Right atrium auricular region (tissue), 2 donors: ENCODE results near the gene MEGF6. TPM values are rescaled to one million over a fixed set of nuclear protein-coding genes. Genes with fewer than 3 reads are reported as not detected.

Source experiments
- DNase-seq: peaks from one replicate; pipeline ENCODE4 v3.0.0-alpha.2; 2019; ENCODE audit warnings: low spot score
- H3K27ac ChIP-seq, 2 donors: fragments of 200-600 bp; sonication (generic); 1 replicate in 1 of 2; 2 replicates in 1 of 2; pipeline ENCODE4 v1.5.1; 2016 to 2019
- H3K27me3 ChIP-seq, 2 donors: fragments of 200-600 bp; sonication (generic); one replicate each; pipeline versions ENCODE4 v1.5.1 to v1.6.0; 2017 to 2019
- H3K36me3 ChIP-seq: fragments of 200-600 bp; sonication (generic); one replicate; pipeline ENCODE4 v1.5.1; 2016
- H3K4me1 ChIP-seq, 2 donors: fragments of 200-600 bp; sonication (generic); one replicate each; pipeline versions ENCODE4 v1.5.1 to v1.6.0; 2017 to 2019
- H3K4me3 ChIP-seq, 2 donors: fragments of 200-600 bp; sonication (generic); 1 replicate in 1 of 2; 2 replicates in 1 of 2; pipeline ENCODE4 v1.5.1; 2017 to 2019; ENCODE audit warnings: mild to moderate bottlenecking in 1 of 2, moderate library complexity in 1 of 2
- H3K9me3 ChIP-seq, 2 donors: fragments of 200-600 bp; sonication (generic); one replicate each; pipeline ENCODE4 v1.5.1; 2019
- CTCF ChIP-seq, 2 donors: fragments of 200-600 bp; sonication (generic); IDR thresholded peaks; one replicate each; pipeline ENCODE4 v1.5.1; 2019; ENCODE audit warnings: antibody characterized with exemption in 2 of 2
- total RNA-seq, 2 donors: library from RNA; depleted of rRNA; stranded (reverse); fragments of >200 nt; gene quantifications; one replicate each; pipeline ENCODE4 v1.1.0, GENCODE V29; 2016

The MEGF6 gene
- total RNA-seq, 2 donors from 2014 or later = 14.9 to 32.6 TPM

DNA sequence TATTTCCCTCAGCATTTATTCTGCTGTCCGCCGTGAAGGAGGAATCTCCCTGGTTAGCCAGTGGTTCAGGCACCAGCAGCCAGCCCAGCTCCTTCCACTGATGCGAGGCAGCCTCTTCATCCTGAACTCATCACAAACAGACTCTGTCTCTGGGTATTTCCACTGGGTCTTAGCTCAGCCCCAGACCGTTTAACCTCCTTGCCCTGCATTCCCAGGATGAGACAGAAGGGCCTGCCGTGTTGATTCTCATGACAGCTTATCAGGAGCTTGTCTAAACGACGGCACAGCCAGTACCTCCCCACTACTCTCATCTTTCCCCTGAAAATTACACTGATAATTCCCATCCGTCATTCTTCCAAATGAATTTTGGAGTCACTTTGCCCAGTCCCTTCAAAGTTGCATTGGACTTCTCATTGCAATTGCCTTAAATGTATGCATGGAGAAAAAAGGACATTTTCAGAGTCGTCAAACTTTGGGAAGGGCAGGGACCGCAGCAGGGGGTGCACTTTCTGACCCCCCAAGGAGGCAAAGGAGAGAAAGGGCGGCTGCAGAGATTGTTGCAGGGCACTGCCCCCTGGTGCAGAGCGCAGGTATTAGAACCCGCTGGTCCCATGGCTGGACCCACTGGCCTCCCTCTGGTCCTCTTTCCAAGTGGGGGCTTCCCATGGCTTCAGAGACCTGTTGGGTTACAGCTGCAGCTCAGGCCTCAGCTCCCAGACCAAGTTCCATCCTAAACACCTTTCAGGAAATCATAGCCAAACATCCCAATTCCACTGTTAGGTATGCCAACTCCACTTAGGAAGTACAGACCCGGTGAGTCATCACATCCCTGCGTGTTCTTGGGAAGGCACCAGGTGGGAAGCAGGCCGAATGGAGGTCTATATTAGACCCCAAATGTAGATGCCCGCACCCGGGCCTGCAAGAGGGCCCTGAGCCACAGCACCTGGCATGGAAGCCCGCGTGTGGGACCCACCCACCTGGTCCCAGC, 3.7 kb upstream of the MEGF6 start:
- peak; percentile 20 to 71 for TF ChIP-seq CTCF (IDR thresholded peaks at IDR 0.05)
- peaks cover 0 to 32% of the 10 kb centered on the region in 2 donors for H3K4me1 ChIP-seq
- H3K27ac ChIP-seq = no peak overlapping the region
- peaks cover 0 to 3% of the 10 kb centered on the region in 2 donors for H3K27me3 ChIP-seq
- no peak for DNase-seq
- H3K4me3 ChIP-seq = no peak overlapping the region
- no peaks in the 10 kb centered on the region for H3K9me3 ChIP-seq
- no peaks in the 10 kb centered on the region for H3K36me3 ChIP-seq

- DNase-seq = no peak
- Histone ChIP-seq H3K27ac (no peak overlapping the region), H3K27me3 (peaks cover 0 to 6% of the 10 kb centered on the region in 2 donors), H3K4me1 (peaks cover 0 to 21% of the 10 kb centered on the region in 2 donors), H3K9me3 (no peaks in the 10 kb centered on the region), H3K4me3 (peak overlapping the region in 1 of 2 donors; percentile 56), H3K36me3 (no peaks in the 10 kb centered on the region)
- TF ChIP-seq CTCF (IDR thresholded peaks at IDR 0.05) = no peak
Measured at GRCh38 chr1:3612123-3612522, 815 bp upstream of the MEGF6 start.

GRCh38 chr1:3610527-3611169, 660 bp downstream of the MEGF6 start:
- DNase-seq = no peak
- Histone ChIP-seq H3K4me1 (peaks cover 0 to 21% of the 10 kb centered on the region in 2 donors), H3K36me3 (no peaks in the 10 kb centered on the region), H3K27me3 (peaks cover 0 to 6% of the 10 kb centered on the region in 2 donors), H3K9me3 (no peaks in the 10 kb centered on the region), H3K27ac (no peak overlapping the region), H3K4me3 (peak overlapping the region; percentile 26 to 56)
- no peak for TF ChIP-seq CTCF (IDR thresholded peaks at IDR 0.05)

DNA sequence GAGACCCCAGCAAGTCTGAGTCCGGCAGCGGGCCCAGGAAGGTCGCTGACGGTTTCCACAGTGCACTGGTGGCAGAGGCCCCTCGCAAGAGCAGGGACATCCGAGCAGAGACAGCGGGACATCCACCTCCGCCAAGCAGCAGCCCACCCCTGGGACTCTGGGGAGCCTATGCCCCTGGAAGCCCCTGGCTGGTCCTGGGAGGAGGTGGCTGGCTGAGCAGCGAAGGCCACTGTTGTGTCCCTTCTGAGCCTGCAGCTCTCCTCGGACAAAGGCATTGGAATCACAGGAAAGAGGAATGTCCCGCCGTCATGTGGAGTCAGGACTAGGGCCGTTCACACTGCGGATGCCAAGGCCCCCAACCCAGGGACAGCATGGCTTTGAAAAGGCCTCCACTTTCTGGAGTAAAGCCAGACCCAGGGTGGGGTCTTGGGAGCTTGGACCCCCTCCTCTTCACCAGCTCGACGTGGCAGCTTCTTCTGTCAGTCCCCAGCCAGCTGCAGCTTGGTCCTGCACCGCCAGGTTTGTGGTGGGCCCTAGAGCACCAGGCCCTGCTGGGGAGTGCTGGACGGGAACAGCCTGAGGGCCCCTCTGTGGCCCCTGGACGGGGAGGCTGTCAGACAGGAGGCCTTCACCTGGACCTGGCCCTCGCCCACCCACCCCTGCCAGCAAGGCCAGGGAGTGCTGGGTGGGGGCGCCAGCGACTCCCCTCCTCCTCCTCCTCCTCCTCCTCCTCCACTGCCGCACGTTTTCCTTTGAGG, 1.4 kb downstream of the MEGF6 start:
- Histone ChIP-seq H3K27ac (no peak overlapping the region), H3K27me3 (peaks cover 0 to 6% of the 10 kb centered on the region in 2 donors), H3K9me3 (no peaks in the 10 kb centered on the region), H3K4me1 (peaks cover 0 to 21% of the 10 kb centered on the region in 2 donors), H3K4me3 (no peak overlapping the region), H3K36me3 (no peaks in the 10 kb centered on the region)
- no peak for TF ChIP-seq CTCF (IDR thresholded peaks at IDR 0.05)
- no peak for DNase-seq

DNA sequence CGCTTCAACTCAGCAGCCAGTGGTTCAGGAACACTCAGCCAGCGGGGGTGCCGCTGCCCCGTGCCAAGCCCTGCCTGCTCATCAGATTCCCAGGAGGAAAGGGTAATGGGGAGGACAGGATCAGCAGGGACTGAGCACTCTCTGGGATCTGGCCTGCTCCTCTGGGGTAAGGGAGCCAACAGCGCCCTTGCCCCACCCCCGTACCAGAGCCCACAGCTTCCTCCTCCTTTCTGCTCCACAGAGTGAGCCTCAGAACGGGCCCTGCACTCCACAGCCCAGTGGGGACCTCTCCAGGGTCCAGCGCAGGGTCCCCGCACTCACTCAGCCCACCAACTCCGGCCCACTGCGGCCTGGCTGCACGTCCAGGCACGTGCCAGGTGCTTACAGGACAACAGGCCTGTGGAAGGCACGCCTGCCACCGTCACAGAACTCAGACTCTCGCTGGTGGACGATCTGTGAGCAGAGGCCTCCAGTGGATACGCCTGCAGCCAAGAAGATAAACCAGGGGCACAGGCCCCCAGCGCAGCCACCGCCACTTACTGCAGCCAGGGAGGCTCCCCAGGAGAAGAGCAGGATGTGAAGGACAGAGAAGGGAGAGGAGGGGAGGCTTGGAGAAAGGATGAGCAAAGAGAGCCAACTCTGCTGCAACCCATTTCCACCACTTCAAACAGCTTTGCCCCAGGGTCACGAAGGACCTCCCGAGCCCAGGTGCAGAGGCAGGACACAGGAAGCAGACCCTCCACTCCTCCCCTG, 2.1 kb downstream of the MEGF6 start:
- H3K27me3 ChIP-seq = peaks cover 0 to 6% of the 10 kb centered on the region in 2 donors
- peaks cover 0 to 21% of the 10 kb centered on the region in 2 donors for H3K4me1 ChIP-seq
- no peaks in the 10 kb centered on the region for H3K9me3 ChIP-seq
- H3K27ac ChIP-seq = no peak overlapping the region
- no peak for TF ChIP-seq CTCF (IDR thresholded peaks at IDR 0.05)
- DNase-seq = no peak
- no peaks in the 10 kb centered on the region for H3K36me3 ChIP-seq
- no peak overlapping the region for H3K4me3 ChIP-seq
